GM18502 (cell line): ENCODE data around the gene CAPZB.

Experiments
- ATAC-seq: cut with Tn5 transposase; IDR thresholded peaks from one replicate; pipeline ENCODE4 v1.9.1; 2021; ENCODE audit warnings: mild to moderate bottlenecking; ENCODE audit not compliant: unreplicated experiment, poor library complexity

The CAPZB gene

DNA sequence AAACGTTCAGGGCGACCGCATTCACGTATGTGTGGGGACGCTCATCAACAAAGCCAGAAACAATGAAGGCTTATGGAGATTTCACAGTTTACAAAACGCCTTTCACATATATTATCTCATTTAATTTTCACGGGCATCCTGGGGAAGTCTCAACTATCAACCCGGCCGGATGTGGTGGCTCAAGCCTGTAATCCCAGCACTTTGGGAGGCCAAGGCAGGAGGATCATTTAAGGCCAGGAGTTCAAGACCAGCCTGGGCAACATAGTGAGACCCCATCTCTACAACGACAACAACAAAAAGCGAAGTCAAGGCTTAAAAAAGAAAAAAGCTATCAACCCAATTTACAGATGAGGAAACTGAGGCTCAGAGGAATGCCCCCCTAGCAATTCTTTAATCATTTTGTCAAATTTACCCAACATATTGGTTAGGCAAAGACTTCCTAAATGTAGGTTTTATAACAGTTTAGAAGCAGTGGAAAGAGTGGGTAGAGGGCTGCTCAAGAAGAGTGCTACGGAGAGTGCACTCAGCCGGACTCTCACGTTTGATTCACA is 144.9 kb downstream of the CAPZB start:
- no peak for ATAC-seq

GRCh38 chr1:19339214-19339861 is 146.0 kb downstream of the CAPZB start:
- ATAC-seq: no peak

- ATAC-seq: no peak
These were observed 147.0 kb downstream of the CAPZB start for GRCh38 chr1:19338323-19338762.

DNA sequence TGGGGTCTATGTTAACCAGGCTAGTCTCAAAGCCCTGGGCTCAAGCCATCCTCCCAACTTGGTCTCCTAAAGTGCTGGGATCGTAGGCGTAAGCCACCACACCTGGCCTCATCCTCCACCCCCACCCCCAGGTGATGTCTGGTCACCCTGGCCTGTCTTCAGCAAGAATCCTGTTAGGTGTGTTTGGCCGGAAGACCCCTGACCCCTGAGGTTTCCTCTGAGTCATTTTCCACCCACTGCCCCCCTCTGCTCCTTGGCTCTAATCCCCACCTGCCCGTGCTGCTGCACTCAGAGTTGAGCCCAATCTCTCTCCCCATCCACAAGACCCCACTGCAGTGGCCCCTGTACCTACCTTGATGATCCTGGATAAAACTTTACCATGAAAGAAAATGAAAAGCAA is 148.1 kb downstream of the CAPZB start:
- no peak for ATAC-seq

- ATAC-seq: no peak
These were observed 148.8 kb downstream of the CAPZB start for GRCh38 chr1:19336543-19336942.

GRCh38 chr1:19333587-19334354 is 151.6 kb downstream of the CAPZB start:
- no peak for ATAC-seq

GRCh38 chr1:19332832-19333231 is 152.5 kb downstream of the CAPZB start:
- no peak for ATAC-seq

GRCh38 chr1:19331262-19331878 is 154.0 kb downstream of the CAPZB start:
- no peak for ATAC-seq

DNA sequence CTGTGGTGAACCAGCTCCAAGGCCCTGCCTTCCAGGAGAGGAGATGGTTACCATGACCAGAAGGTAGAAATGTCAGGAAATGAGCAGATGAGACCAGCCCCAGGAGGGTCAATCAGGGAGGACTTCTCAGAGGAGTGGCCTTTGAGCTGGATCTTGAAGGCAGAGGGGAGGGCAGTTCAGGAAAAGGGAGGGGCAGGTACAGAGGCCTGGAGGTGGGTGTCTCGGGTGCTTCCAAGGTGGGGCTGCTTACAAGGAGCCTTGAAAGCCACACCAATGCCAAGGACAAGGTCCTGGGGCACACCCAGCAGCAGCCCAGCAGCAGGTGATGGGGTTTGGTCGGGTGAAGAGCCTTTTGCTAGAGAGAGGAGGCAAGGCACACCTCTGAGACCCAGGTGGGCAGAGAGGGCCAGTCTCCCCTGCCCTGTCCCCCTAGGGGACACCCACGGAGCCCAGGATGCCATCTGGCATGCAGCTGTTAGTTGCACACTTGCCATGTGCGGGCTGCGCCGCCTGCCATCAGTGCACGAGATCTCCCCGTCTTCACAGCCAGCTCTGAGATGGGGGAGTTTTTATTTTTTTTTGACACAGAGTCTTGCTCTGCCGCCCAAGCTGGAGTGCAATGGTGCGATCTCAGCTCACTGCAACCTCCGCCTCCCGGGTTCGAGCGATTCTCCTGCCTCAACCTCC is 154.7 kb downstream of the CAPZB start:
- no peak for ATAC-seq

DNA sequence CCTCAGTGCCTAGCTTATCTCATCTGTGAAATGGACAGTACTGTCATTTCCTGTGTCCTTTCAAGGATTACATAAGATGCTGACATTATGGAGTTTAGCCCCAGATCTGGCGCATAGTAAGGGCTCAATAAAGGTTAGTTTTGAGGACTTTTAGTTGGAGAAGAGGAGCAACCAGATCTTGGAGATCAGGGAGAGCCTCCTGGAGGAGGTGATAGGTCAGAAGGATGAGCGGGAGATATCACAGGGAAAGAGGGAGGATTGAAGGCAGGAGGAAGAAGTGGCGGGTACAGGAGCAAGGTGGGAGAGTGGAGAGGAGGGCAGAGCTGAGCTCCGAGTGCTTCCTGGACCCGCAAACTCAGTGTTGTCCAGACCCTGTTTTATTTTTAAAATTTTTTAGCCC is 155.7 kb downstream of the CAPZB start:
- no peak for ATAC-seq

DNA sequence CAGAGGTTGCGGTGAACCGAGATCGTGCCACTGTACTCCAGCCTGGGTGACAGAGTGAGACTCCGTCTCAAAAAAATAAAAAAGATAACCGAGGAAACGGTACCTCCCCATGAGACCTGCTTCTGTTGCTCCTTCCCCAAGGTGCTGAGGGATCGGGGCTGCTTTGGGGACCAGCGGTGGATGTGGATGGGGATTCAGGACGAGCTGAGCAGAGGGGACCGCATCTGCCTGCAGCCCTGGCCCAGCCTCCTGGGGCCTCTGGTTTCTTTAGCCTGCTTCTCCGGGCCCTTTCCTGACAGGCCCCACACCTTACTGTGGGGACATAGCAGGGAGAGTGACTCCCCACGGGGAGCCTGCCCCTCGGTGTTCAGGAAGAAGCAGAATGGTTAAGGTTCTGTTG is 156.2 kb downstream of the CAPZB start:
- ATAC-seq: no peak

DNA sequence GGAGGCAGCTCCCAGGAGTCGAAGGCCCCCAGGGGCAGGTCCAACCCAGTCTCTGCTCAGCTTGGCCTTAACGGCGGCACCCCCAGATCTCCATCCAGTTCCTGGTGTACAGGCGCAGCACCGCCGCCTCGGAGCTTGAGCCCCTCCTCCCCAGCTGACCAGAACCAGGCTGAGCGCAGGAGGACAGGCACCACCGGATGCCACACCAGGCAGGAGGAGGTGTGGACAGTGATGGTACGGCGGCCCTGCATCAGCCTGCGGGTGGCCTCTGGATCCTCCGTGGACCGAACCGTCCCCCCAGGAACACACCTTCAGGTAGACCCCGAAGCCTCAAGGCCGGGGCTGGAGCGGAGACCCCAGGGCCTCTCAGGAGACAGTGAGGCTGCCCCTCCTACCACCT is 156.9 kb downstream of the CAPZB start:
- ATAC-seq: no peak

- no peak for ATAC-seq
These were observed 157.6 kb downstream of the CAPZB start for GRCh38 chr1:19327736-19328135.

- no peak for ATAC-seq
These were observed 158.0 kb downstream of the CAPZB start for GRCh38 chr1:19327301-19327700.

GRCh38 chr1:19326748-19327065 is 158.6 kb downstream of the CAPZB start:
- no peak for ATAC-seq

DNA sequence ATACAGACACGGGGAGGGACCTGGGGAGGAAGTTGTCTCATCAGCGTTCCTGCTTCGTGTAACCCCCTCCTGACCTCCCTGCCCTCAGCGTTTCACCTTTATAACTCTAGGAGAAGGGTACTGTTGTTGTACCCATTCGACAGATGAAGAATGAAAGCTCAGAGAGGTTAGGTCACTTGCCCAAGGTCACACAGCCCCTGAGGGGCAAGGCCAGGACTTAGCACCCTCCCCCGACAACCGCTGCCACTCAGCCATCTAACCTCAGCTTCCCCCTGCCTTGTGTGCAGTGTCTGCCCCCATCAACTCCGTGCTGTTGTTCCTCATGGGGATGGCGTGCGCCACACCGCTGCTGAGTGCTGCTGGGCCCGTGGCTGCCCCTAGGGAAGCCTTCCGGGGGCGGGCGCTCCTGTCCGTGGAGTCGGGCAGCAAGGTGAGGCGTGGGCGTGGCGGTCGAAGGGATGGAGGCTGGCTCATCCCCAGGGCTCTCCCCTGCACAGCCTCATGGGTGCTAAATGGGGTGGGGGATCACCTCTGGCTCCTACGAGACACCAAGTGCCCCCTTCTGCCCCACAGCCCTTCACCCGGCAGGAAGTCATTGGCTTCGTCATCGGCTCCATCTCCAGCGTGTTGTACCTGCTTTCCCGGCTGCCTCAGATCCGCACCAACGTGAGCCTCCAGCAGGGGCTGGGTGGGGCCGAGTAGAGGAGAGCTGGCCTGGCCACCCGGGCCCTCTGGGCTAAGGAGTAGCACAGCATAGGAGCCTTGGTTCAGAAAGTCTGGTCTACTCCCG is 159.2 kb downstream of the CAPZB start:
- no peak for ATAC-seq

GRCh38 chr1:19325368-19325957 is 159.9 kb downstream of the CAPZB start:
- ATAC-seq: no peak

GRCh38 chr1:19324665-19324990 is 160.7 kb downstream of the CAPZB start:
- no peak for ATAC-seq

DNA sequence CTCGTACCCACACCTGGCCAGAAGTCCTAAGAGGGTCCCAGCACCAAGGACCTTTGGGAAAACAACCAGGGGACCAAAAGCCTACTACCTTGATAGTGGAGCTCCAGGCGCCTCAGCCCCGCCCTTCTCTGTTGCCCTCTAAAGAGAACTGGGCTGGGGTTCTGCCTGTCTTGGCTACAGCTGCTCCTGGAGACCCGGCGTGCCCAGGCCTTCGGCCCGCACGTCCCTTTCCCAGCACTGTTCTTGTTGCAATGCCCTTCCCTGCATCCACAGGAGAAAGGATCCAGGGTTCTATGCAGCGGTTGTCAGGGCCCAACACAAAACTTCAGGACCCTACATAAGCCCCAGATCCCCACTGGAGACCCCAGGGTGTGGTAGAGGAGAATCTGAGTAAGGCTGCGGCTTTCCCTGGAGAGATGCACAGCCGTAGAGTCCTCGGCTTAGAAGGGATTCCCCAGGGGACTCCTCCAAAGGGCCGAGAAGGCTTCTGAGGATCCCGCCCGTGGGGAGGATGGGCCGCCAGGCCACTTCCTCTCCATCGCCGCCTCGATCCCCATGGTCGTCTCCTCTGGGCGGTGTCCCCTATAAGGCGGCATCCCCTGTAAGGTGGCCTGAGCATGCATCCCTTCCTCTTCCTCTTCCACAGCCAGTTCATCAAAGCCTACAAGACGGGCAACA is 161.2 kb downstream of the CAPZB start:
- no peak for ATAC-seq
